Measurements from ENCODE around the gene RBMS3. TPM values are rescaled to one million over a fixed set of nuclear protein-coding genes. Genes with fewer than 3 reads are reported as not detected.

Gene RBMS3
- total RNA-seq, 1 experiment from 2014 or later, result 0.42 TPM

- intact Hi-C loops (cut with micrococcal nuclease), result no loop called here
- no peak overlapping the region for H3K4me3 ChIP-seq (replicated peaks in 1 of 2; ENCODE audit: low read depth in 1 of 2, low read length in 2 of 2)
- H3K4me2 ChIP-seq (ENCODE audit: low read length), result no peak overlapping the region
- H3K9ac ChIP-seq (ENCODE audit: low read length), result no peak overlapping the region
- H3K36me3 ChIP-seq (ENCODE audit: control insufficient read depth in 1 of 2, insufficient read depth in 2 of 2, low read length in 2 of 2), result no peaks in the 10 kb centered on the region
- BruUV-seq (replicated peaks), result no TSS peak
- no peaks in the 10 kb centered on the region for H3K79me2 ChIP-seq (ENCODE audit: insufficient read depth, low read length)
- TF ChIP-seq FOSL1 (IDR thresholded peaks at IDR 0.05; ENCODE audit: low read depth) (no peak), ZNF274 (IDR thresholded peaks at IDR 0.05; ENCODE audit: low read depth, low read length) (no peak), JUND (IDR thresholded peaks at IDR 0.05) (no peak)
- TF ChIP-seq, protein P1, sequence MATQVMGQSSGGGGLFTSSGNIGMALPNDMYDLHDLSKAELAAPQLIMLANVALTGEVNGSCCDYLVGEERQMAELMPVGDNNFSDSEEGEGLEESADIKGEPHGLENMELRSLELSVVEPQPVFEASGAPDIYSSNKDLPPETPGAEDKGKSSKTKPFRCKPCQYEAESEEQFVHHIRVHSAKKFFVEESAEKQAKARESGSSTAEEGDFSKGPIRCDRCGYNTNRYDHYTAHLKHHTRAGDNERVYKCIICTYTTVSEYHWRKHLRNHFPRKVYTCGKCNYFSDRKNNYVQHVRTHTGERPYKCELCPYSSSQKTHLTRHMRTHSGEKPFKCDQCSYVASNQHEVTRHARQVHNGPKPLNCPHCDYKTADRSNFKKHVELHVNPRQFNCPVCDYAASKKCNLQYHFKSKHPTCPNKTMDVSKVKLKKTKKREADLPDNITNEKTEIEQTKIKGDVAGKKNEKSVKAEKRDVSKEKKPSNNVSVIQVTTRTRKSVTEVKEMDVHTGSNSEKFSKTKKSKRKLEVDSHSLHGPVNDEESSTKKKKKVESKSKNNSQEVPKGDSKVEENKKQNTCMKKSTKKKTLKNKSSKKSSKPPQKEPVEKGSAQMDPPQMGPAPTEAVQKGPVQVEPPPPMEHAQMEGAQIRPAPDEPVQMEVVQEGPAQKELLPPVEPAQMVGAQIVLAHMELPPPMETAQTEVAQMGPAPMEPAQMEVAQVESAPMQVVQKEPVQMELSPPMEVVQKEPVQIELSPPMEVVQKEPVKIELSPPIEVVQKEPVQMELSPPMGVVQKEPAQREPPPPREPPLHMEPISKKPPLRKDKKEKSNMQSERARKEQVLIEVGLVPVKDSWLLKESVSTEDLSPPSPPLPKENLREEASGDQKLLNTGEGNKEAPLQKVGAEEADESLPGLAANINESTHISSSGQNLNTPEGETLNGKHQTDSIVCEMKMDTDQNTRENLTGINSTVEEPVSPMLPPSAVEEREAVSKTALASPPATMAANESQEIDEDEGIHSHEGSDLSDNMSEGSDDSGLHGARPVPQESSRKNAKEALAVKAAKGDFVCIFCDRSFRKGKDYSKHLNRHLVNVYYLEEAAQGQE (IDR thresholded peaks at IDR 0.05; ENCODE audit: low read depth), result no peak
- TF ChIP-seq, protein P2, sequence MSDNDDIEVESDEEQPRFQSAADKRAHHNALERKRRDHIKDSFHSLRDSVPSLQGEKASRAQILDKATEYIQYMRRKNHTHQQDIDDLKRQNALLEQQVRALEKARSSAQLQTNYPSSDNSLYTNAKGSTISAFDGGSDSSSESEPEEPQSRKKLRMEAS (IDR thresholded peaks at IDR 0.05), result no peak
- no peaks in the 10 kb centered on the region for H4K20me1 ChIP-seq (ENCODE audit: insufficient read depth)
- no peaks in the 10 kb centered on the region for H3K27me3 ChIP-seq (ENCODE audit: insufficient read depth, low read length)
- RAD21 ChIA-PET (ENCODE audit: low non-redundant PET in 1 of 2, low total read pairs in 2 of 2, uncharacterized antibody in 2 of 2, unreplicated experiment in 2 of 2), result no interaction called here
- no peaks in the 10 kb centered on the region for H3K9me2 ChIP-seq (ENCODE audit: insufficient read depth)
- no peaks in the 10 kb centered on the region for H3K9me3 ChIP-seq (ENCODE audit: control insufficient read depth in 1 of 2, insufficient read depth in 1 of 2, low read depth in 1 of 2, low read length in 2 of 2)
- no peak overlapping the region for H2AFZ ChIP-seq (ENCODE audit: low read depth, low read length, poor library complexity, severe bottlenecking)
- no peak for ATAC-seq
- CTCF ChIA-PET, result no interaction called here
- DNase-seq (ENCODE audit: low read depth, low spot score), result no peak
- H3K4me1 ChIP-seq (ENCODE audit: control insufficient read depth in 1 of 2, insufficient read depth in 2 of 2, low read length in 2 of 2), result peaks cover 0 to 2% of the 10 kb centered on the region in 2 experiments; a peak in 1 of 4 replicates
- POLR2A ChIA-PET, result no interaction called here
- no peak overlapping the region for H3K27ac ChIP-seq (ENCODE audit: low read depth, low read length)
Measured at GRCh38 chr3:29329986-29330890, 49.4 kb downstream of the RBMS3 start.

All from HCT116 (cell line).